GM21825 (cell line): ENCODE measurements around the gene ITLN1.
"Not testable (repeated sequence)": the region's sequence is repeated elsewhere in the genome, so short reads cannot be mapped to it uniquely, and the experiment has no call there.

Source experiments
- ATAC-seq: cut with Tn5 transposase; IDR thresholded peaks from one replicate; pipeline ENCODE4 v1.9.1; 2021; ENCODE audit warnings: mild to moderate bottlenecking, moderate library complexity; ENCODE audit not compliant: unreplicated experiment

ITLN1 gene

DNA sequence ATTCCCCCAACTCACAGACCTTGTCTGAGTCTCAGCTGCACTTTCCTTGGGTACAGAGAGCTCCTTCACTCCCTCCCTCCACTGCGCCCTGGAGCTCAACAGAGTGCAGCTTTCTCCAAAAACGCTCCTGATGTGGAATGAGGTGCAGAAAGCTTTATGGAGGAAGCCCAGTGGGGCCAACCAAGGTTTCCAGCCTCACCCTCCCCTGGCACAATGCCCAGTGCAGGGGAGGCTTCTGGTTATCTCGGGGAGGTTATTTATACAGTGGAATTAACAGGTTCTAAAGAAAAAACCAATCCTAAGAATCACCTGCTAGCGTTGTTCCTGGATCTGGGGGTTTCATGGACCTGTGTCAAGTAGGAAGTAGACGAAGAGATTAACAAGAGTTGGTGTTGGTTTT is at the start of gene ITLN1:
TSS of gene ITLN1 (minus strand) at position 139 of the 400 bp plus-strand sequence. CDS start 303 bp downstream, outside the sequence.
- no peak for ATAC-seq

DNA sequence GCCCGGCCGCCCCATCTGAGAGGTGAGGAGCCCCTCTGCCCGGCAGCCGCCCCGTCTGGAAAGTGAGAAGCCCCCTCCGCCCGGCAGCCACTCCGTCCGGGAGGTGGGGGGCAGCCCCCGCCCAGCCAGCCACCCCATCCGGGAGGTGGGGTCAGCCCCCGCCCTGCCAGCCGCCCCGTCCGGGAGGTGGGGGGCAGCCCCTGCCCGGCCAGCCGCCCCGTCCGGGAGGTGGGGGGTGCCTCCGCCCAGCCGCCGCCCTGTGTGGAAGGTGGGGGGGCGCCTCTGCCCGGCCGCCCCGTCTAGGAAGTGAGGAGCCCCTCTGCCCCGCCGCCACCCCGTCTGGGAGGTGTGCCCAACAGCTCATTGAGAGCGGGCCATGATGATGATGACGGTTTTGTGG is 48.3 kb upstream of the ITLN1 start:
- ATAC-seq, result not testable (repeated sequence)

DNA sequence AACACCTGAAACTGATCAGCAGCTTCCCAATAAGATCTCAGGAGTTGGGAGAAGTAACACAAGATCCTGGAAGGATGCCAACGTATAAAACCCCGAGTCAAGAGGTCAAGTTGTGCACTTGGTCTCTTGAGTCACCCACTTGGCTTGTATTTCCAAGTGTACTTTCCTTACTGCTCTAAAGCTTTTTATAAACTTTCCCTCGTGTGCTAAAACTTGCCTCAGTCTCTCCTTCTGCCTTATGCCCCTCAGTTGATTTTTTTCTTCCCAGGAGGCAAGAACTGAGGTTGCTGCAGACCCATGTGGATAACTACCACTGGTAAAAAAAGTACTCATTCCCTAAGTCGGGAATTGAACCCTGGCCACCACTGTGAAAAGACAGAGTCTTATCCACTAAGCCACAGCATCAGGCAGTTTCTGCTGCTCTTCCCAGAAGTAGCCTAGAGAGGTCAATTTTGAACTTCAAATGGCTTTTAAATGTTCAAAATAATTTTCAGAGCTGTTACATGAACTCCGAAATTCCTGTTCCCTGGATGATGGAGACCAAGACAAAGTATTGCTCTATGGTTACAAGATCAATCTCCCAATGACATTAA is 40.8 kb upstream of the ITLN1 start:
- ATAC-seq, result no peak

DNA sequence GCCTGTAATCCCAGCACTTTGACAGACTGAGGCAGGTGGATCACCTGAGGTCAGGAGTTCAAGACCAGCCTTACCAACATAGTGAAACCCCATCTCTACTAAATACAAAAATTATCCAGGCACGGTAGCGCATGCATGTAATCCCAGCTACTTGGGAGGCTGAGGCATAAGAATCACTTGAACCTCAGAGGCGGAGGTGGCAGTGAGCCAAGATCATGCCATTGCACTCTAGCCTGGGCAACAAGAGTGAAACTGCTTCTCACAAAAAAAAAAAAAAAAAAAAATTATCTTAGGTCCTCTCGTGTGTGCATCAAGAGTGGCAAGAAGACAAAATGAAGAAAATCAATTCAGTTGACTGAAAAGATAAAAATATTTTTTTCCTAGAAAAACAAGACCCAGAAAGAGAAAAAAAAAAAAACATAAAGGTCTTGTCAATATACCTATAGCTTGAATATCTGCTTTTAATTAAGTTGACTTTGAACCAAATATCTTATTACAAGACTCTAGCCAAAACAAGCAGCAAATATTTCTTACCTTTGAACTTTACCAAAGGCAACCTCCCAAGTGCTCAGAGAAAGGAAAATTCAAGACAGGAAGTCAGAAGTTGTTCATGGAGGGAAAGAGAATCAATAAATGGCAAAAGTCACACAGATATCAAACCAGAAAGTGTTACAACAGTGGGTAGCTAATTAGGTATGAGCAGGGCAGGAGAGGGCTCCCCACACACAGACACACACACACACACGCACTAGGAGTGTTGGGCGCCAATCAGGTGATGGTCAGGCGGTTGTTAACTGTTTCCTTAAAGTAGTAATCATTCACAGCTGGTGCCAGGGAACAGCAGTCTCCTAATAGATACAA is 40.0 kb upstream of the ITLN1 start:
- ATAC-seq, result no peak

DNA sequence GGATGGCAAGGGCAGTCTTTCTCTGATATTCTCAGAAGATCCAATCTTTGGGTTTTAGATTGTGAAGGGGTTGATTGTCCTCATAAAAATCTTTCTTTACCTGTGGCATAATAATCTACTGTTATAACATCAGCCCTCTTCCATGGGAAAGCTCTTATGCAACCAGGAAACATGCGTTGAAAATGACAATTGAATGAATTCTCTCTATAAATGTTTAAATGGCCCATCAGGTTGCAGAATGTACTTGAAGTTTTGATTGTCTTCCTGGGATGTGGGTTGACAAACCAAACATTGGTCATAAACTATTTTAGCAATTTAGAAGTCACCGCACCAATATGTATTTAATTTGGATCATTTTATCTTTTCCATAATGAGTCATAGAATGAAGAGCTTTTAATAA is 31.7 kb upstream of the ITLN1 start:
- no peak for ATAC-seq

DNA sequence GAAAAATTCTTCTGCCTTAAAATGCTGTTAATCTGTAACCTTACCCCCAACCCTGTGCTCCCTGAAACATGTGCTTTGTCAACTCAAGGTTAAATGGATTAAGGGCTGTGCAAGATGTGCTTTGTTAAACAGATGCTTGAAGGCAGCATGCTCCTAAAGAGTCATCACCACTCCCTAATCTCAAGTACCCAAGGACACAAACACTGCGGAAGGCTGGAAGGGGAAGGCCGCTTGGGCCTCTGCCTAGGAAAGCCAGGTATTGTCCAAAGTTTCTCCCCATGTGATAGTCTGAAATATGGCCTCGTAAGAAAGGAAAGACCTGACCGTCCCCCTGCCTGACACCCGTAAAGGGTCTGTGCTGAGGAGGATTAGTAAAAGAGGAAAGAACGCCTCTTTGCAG is 28.2 kb upstream of the ITLN1 start:
- not testable (repeated sequence) for ATAC-seq

DNA sequence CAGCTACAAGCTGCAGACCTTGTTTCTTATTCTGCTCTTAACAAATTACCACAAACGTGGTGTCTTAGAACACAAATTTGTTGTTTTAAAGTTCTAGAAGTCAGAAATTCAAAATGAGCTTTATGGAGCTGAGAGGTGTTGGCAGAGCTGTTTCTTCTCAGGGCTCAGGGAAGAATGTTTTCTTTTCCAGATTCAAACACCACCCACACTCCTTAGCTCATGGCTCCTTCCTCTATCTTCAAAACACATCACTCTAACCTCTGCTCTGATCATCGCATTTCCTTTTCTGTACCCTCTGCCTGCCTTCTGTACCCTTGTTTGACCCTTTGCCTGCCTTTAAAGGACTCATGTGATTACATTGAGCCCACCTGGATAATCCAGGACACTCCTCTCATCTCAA is 26.9 kb upstream of the ITLN1 start:
- ATAC-seq, result no peak

DNA sequence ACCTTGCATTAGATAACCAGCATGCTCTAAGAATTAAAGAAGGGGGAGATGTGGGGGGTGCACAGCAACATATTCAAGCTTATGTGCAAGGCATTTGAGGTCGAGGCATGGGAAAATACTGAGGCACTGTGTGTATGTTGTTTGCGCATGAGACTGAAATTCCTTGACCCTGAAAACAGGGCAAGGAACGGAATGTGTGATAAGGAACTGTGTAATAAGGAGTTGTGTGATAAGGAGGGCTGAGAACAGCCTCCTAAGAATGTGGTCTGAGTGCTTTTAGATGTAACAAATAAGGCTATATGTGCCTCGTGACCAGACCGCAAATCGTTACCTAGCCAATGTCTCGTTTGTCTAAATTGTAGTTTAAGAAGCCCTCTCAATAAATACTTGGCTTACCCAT is 26.5 kb upstream of the ITLN1 start:
- ATAC-seq, result no peak

DNA sequence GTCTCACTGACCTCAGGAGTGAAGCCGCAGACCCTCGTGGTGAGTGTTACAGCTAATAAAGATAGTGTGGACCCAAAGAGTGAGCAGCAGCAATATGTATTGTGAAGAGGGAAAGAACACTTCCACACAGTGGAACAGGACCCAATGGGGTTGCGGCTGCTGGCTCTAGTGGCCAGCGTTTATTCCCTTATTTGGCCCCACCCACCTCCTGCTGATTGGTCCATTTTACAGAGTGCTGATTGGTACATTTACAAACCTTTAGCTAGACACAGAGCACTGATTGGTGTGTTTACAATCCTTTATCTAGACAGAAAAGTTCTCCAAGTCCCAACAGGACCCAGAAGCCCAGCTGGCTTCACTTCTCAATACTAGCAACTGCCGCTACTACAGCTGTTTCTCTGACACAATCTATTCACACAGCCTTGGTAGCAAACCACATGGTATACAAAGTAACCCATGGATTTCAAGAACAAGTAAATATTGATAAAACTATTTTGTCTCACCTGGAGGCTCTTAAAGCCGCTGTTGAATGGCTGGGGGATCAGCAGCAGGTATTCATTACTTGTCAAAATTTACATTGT is 25.3 kb upstream of the ITLN1 start:
- no peak for ATAC-seq

DNA sequence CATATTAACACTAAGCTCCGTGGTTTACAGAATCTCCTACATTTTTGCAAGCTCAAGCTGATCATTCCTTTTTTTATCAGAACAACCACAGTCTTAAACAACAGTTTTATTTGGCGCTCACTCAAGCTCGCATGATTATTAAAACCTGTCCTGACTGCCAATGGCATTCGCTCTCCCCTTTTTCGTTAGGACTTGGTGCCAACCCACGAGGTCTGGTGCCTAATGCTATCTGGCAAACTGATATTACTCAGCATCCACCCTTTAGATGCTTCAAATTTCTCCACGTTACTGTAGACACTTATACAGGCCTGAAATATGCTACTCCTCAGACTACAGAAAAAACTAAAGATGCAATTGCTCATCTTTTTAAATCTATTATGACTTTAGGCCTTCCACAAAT is 23.0 kb upstream of the ITLN1 start:
- ATAC-seq, result no peak

DNA sequence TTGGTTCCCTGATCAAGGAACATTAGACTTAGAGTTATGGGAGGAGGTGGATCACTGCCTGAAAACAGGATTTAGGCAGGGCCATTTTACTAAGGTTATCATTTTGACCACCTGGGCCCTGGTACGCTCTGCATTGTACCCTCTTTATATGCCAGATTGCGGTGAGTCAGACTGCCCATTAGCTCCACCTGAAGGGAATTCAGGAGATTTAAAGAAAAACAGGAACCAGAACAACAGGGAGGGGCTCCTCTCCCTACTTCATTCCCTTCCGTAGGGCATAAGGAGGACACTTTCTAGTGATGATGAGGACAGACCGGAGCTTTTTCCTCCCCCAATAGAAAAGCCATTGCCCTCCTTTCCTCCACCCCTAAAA is 20.6 kb upstream of the ITLN1 start:
- ATAC-seq, result no peak

DNA sequence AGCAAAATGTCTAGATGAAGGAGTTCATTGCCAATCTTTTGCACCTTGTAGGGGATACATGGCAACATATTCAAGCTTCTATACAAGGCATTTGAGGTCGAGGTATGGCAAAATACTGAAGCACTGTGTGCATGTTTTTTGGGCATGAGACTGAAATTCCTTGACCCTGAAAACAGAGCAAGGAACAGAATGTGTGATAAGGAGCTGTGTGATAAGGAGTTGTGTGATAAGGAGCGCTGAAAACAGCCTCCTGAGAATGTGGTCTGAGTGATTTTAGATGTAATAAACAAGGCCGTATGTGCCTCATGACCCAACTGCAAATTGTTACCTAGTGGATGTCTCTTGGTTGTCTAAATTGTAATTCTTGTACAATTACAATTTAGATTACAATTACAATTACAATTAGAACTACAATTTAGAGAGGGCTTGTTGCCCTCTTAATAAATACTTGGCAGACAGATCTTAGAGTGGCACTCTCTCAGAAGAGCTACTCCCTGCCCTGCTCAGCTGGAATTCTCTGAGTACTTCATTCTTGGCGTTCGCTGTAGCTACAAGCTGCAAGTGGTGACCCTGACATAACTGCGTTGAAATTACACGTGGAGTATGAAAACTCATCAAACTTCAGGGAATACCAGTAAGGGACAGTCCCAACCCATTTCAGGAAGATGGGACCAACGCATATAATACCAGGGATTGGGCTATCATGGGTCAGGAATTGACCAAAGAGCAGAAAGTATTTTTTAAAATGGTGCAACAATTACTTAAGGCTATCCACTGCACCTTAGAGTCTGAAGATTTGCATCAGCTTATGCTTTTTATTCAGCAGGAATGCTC is 20.0 kb upstream of the ITLN1 start:
- ATAC-seq, result no peak

DNA sequence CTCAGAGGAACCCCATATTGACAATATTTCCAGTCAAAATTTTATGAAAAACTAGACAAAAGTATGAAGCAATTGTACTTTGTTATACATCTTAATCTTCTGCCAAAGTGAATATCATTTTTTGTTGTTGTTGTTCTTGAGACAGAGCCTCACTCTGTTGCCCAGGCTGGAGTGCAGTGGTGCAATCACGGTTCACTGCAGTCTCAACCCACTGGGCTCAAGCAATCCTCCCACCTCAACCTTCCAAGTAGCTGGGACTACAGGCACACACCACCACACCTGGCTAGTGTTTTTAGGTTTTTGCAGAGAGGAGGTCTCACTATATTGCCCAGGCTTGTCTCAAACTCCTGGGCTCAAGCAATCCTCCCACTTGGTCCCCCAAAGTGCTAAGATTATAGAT is 17.3 kb upstream of the ITLN1 start:
- not testable (repeated sequence) for ATAC-seq

DNA sequence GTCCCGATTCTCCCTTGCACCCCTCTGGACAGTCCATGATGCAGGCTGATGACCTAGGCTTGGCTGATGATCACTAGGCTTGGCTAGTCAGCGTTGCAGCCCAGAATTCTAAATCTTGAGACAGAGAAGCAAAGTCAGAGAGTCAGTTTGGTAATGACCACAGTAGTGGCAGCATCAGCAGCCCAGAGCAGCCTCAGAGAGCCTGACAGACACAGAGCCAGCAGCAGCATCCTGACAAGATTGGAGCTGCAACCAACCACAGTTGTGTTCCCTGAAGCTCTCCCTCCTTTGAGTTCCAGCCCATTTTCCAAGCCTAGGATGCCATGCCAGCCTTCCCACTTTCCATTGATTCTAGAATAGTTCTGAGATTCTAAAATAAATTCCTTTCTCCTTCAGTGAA is 16.8 kb upstream of the ITLN1 start:
- ATAC-seq, result no peak

DNA sequence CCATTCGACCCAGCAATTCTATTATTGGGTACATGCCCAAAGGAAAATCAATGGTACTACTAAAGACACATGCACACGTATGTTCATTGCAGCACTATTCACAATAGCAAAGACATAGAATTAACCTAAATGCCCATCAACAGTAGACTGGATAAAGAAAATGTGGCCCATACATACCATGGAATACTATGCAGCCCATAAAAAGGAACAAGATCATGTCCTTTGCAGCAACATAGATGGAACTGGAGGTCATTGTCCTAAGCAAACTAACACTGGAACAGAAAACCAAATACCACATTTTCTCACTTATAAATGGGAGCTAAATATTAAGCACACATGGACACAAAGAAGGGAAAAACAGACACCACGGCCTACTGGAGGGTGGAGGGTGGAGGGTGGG is 15.7 kb upstream of the ITLN1 start:
- ATAC-seq, result not testable (repeated sequence)

DNA sequence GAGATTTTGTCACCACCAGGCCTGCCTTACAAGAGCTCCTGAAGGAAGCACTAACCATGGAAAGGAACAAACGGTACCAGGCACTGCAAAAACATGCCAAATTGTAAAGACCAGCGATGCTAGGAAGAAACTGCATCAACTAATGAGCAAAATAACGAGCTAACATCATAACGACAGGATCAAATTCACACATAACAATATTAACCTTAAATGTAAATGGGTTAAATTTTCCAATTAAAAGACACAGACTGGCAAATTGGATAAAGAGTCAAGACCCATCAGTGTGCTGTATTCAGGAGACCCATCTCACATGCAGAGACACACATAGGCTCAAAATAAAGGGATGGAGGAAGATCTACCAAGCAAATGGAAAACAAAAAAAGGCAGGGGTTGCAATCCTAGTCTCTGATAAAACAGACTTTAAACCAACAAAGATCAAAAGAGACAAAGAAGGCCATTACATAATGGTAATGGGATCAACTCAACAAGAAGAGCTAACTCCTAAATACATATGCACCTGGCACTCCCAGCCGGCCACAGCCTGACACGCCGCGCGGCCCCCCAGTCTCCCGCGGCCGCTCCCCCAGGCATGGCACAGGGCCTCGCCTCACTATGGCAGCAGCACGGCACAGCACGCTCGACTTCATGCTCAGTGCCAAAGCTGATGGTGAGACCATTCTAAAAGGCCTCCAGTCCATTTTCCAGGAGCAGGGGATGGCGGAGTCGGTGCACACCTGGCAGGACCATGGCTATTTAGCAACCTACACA is 9.6 kb upstream of the ITLN1 start:
- ATAC-seq, result not testable (repeated sequence)

DNA sequence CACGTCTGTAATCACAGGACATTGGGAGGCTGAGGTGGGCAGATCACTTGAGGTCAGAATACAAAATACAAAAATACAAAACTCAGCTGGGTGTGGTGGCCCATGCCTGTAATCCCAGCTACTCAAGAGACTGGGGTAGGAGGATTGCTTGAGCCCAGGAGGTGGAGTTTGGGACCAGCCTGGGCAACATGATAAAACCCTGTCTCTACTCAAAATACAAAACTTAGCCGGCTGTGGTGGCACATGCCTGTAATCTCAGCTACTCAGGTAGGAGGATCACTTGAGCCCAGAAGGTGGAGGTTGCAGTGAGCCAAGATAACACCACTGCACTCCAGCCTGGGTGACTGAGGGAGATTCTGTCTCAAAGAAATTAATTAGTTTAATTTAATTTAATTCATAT is 6.5 kb upstream of the ITLN1 start:
- ATAC-seq, result no peak

DNA sequence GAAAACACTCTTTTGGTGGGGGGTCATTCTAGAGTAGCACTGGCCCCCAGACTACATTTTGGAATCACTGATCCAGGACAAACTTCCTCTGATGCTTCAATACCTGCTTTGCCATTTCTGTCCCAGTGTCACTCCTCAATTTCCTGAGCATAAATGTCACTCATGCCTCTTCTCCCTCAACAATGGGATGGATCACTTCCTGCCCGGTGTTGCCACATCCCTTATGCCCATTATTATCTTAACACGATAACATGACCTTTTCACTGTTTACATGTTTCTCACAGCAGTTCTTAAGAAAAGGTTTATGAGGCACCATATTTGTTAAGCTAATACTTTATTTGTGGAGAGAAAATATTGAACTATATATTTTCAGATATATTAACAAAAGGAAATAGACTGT is 3.9 kb upstream of the ITLN1 start:
- no peak for ATAC-seq

DNA sequence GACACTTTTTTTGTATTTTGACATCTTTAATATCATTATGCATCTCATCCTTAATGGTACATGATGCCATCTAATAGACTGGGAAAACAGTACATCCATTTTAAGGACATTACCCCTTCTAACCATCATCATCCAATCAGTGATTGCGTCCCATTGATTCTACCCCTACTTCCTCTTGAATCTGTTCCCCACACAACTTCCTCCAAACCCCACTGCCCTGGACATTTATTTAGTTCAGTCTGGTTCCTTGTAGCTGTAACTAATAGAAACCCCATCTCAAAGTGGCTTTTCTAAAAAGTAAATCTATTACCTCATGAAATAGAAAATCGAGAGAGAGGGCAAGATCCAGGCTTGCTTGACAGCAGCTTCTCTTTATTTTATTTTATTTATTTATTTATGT is 2.1 kb upstream of the ITLN1 start:
- ATAC-seq, result no peak

DNA sequence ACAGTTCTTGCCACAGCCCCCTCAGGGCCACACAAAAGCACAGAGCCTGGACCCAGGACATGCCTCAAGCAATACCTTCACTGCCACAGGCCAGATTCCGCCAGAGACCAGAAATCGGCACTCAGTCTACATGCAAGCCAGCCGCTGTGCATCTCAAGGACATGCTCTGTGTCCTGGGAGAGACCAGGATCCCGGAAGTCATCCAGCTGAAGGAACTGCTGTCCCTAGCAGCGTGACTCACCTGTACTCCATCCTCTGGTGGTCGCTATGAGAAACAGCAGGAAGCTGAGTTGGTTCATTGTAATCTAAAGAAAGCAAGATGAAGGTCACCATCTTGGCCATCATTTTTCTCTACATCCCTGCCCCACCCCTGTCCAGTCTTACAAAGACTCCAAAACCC is 401 bp downstream of the ITLN1 start:
- no peak for ATAC-seq
